ENCODE results near the gene TPD52L1.

The TPD52L1 gene

GRCh38 chr6:125217992-125218391 lies 64.4 kb downstream of the TPD52L1 start:
- no peak for TF ChIP-seq CTCF (IDR thresholded peaks at IDR 0.05; ENCODE audit: poor library complexity, severe bottlenecking)
- Histone ChIP-seq H3K27me3 (ENCODE audit: insufficient read depth, poor library complexity, severe bottlenecking) (no peaks in the 10 kb centered on the region), H3K4me1 (ENCODE audit: insufficient read depth, poor library complexity, severe bottlenecking) (no peaks in the 10 kb centered on the region), H3K9me3 (ENCODE audit: severe bottlenecking) (no peaks in the 10 kb centered on the region), H3K36me3 (ENCODE audit: low read depth) (no peaks in the 10 kb centered on the region), H3K4me3 (ENCODE audit: severe bottlenecking) (no peak overlapping the region), H3K27ac (ENCODE audit: poor library complexity, severe bottlenecking) (no peak overlapping the region)
- ATAC-seq (ENCODE audit: low read depth) (no peak), DNase-seq (ENCODE audit: low spot score) (no peak)

GRCh38 chr6:125219361-125219895 lies 65.9 kb downstream of the TPD52L1 start:
- no peaks in the 10 kb centered on the region for H3K4me1 ChIP-seq (ENCODE audit: insufficient read depth, poor library complexity, severe bottlenecking)
- ATAC-seq (ENCODE audit: low read depth), result no peak
- DNase-seq (ENCODE audit: low spot score), result no peak
- H3K36me3 ChIP-seq (ENCODE audit: low read depth), result no peaks in the 10 kb centered on the region
- no peaks in the 10 kb centered on the region for H3K9me3 ChIP-seq (ENCODE audit: severe bottlenecking)
- H3K4me3 ChIP-seq (ENCODE audit: severe bottlenecking), result no peak overlapping the region
- H3K27ac ChIP-seq (ENCODE audit: poor library complexity, severe bottlenecking), result no peak overlapping the region
- no peaks in the 10 kb centered on the region for H3K27me3 ChIP-seq (ENCODE audit: insufficient read depth, poor library complexity, severe bottlenecking)
- TF ChIP-seq CTCF (IDR thresholded peaks at IDR 0.05; ENCODE audit: poor library complexity, severe bottlenecking), result no peak

GRCh38 chr6:125220712-125221111 lies 67.1 kb downstream of the TPD52L1 start:
- H3K27ac ChIP-seq (ENCODE audit: poor library complexity, severe bottlenecking), result no peak overlapping the region
- no peaks in the 10 kb centered on the region for H3K4me1 ChIP-seq (ENCODE audit: insufficient read depth, poor library complexity, severe bottlenecking)
- ATAC-seq (ENCODE audit: low read depth), result no peak
- DNase-seq (ENCODE audit: low spot score), result no peak
- H3K9me3 ChIP-seq (ENCODE audit: severe bottlenecking), result no peaks in the 10 kb centered on the region
- H3K4me3 ChIP-seq (ENCODE audit: severe bottlenecking), result no peak overlapping the region
- H3K27me3 ChIP-seq (ENCODE audit: insufficient read depth, poor library complexity, severe bottlenecking), result no peaks in the 10 kb centered on the region
- no peaks in the 10 kb centered on the region for H3K36me3 ChIP-seq (ENCODE audit: low read depth)
- no peak for TF ChIP-seq CTCF (IDR thresholded peaks at IDR 0.05; ENCODE audit: poor library complexity, severe bottlenecking)

DNA sequence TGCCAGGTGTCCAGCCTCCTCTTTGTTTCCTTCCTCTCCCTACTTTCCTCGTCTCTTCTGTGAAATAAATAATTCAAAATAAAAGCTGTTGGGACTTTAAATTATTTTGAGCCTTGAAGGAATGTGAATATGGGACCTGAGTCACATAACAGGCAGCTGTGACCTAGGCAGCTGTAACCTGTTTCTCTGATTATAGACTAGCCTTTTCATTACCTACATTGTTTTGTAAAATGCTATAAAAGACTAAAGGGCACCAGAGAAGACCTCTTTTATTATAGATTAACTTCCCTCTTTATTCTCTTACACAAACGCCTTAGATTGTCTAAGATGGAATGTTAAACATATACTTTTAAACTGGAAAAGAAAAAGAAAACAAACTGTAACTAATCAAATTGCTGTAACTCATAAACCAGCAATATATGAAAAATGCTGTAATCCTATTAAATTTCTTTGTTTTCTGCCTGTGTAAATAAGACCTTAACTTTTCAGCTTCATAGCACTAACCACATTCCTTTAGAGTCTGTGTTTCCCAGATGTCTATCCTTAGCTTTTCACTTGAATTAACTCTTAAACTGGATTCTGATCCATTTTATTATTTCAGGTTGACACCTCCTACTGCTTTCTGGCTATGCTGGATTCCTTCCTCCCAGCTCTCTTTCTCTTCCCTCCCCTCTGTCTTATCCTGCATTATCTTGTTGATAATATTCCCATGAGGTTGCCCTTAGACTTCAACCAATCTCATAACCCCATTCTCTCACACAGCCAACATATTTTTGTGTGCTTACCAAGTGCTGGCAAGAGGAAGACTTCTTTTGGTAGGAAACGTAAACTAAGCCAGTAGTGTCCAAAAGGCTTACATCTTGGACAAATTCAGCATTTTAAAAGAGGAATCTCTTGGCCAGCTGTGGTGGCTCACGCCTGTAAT lies 69.2 kb downstream of the TPD52L1 start:
- ATAC-seq (ENCODE audit: low read depth) (no peak), DNase-seq (ENCODE audit: low spot score) (no peak)
- no peaks in the 10 kb centered on the region for H3K27me3 ChIP-seq (ENCODE audit: insufficient read depth, poor library complexity, severe bottlenecking)
- no peaks in the 10 kb centered on the region for H3K36me3 ChIP-seq (ENCODE audit: low read depth)
- H3K4me3 ChIP-seq (ENCODE audit: severe bottlenecking), result no peak overlapping the region
- H3K27ac ChIP-seq (ENCODE audit: poor library complexity, severe bottlenecking), result no peak overlapping the region
- H3K9me3 ChIP-seq (ENCODE audit: severe bottlenecking), result no peaks in the 10 kb centered on the region
- no peak for TF ChIP-seq CTCF (IDR thresholded peaks at IDR 0.05; ENCODE audit: poor library complexity, severe bottlenecking)
- no peaks in the 10 kb centered on the region for H3K4me1 ChIP-seq (ENCODE audit: insufficient read depth, poor library complexity, severe bottlenecking)
